Activated CD4-positive, alpha-beta T cell treated with anti-CD3 and anti-CD28 coated beads, Interleukin-2, amount 50 U/mL, for 4 hours (primary cell): Measurements from ENCODE around the gene CLDN9.

ENCODE experiments used
- DNase-seq, 2 experiments: peaks; one replicate each; pipeline ENCODE4 v3.0.0-alpha.2; 2020

Gene CLDN9

GRCh38 chr16:2974319-2975056 is 38.2 kb upstream of the CLDN9 start:
- DNase-seq = no peak

GRCh38 chr16:2975161-2975795 is 37.4 kb upstream of the CLDN9 start:
- no peak for DNase-seq

GRCh38 chr16:2976201-2976600 is 36.5 kb upstream of the CLDN9 start:
- no peak for DNase-seq

GRCh38 chr16:2976673-2977072 is 36.0 kb upstream of the CLDN9 start:
- DNase-seq = no peak

GRCh38 chr16:2977440-2977839 is 35.3 kb upstream of the CLDN9 start:
- no peak for DNase-seq

- DNase-seq = no peak
These were observed 33.0 kb upstream of the CLDN9 start for GRCh38 chr16:2979669-2980226.

GRCh38 chr16:2980227-2981176 is 32.2 kb upstream of the CLDN9 start, which contains the start of gene PKMYT1:
PKMYT1 (minus strand) TSS chr16:2980446; CDS start chr16:2979657, 789 bp downstream.
- DNase-seq = peak; percentile 90 to 91

GRCh38 chr16:2981177-2981898 is 31.4 kb upstream of the CLDN9 start:
- DNase-seq = no peak

- no peak for DNase-seq
These were observed 30.8 kb upstream of the CLDN9 start for GRCh38 chr16:2981899-2982250.

GRCh38 chr16:2982402-2982801 is 30.3 kb upstream of the CLDN9 start:
- no peak for DNase-seq

GRCh38 chr16:2983706-2984136 is 29.0 kb upstream of the CLDN9 start:
- peak; percentile 46 to 47 for DNase-seq

- DNase-seq = no peak
These were observed 27.3 kb upstream of the CLDN9 start for GRCh38 chr16:2985462-2985861.

GRCh38 chr16:2985893-2986355 is 26.8 kb upstream of the CLDN9 start:
- no peak for DNase-seq

- no peak for DNase-seq
These were observed 26.0 kb upstream of the CLDN9 start for GRCh38 chr16:2986623-2987188.

- no peak for DNase-seq
These were observed 25.4 kb upstream of the CLDN9 start for GRCh38 chr16:2987286-2987685.

GRCh38 chr16:2987833-2988232 is 24.9 kb upstream of the CLDN9 start:
- no peak for DNase-seq

GRCh38 chr16:2988590-2989099 is 24.1 kb upstream of the CLDN9 start:
- DNase-seq = no peak

GRCh38 chr16:2990891-2991290 is 21.8 kb upstream of the CLDN9 start:
- no peak for DNase-seq

GRCh38 chr16:2991566-2992261 is 21.0 kb upstream of the CLDN9 start:
- DNase-seq = no peak

- DNase-seq = no peak
These were observed 20.2 kb upstream of the CLDN9 start for GRCh38 chr16:2992383-2993081.
